Mesendoderm (in vitro differentiated cells): ENCODE results near the gene KNCN.

Experiments
- DNase-seq: peaks from one replicate; pipeline ENCODE4 v3.0.0; 2013
- H2AK5ac ChIP-seq: 2 replicates; pipeline ENCODE4 v1.6.1; 2013; ENCODE audit warnings: low read length, inconsistent platforms
- H2BK120ac ChIP-seq: 2 replicates; pipeline ENCODE4 v1.6.1; 2013; ENCODE audit warnings: low read depth, mild to moderate bottlenecking, low read length, moderate library complexity, mixed read lengths
- H2BK15ac ChIP-seq: replicated peaks from 2 replicates; pipeline ENCODE4 v1.6.1; 2013; ENCODE audit warnings: low read depth, mild to moderate bottlenecking, moderate library complexity
- H2BK5ac ChIP-seq: 2 replicates; pipeline ENCODE4 v1.6.1; 2013; ENCODE audit warnings: low read length, inconsistent platforms
- H3K18ac ChIP-seq: 2 replicates; pipeline ENCODE4 v1.6.1; 2013; ENCODE audit warnings: mild to moderate bottlenecking, low read length, mixed read lengths
- H3K23ac ChIP-seq: one replicate; pipeline ENCODE4 v1.6.1; 2013; ENCODE audit warnings: low read length
- H3K27ac ChIP-seq: 2 replicates; pipeline ENCODE4 v1.5.1; 2013; ENCODE audit warnings: low read depth, mild to moderate bottlenecking, inconsistent platforms, low read length, moderate library complexity
- H3K27me3 ChIP-seq: 2 replicates; pipeline ENCODE4 v1.6.1; 2013; ENCODE audit warnings: low read length, control low read depth, mild to moderate bottlenecking, inconsistent platforms; ENCODE audit not compliant: insufficient read depth, poor library complexity
- H3K36me3 ChIP-seq: 2 replicates; pipeline ENCODE4 v1.6.1; 2013; ENCODE audit warnings: low read length, inconsistent platforms; ENCODE audit not compliant: control insufficient read depth, insufficient read depth
- H3K4ac ChIP-seq: one replicate; pipeline ENCODE4 v1.6.1; 2013; ENCODE audit warnings: low read depth, mild to moderate bottlenecking, low read length, moderate library complexity
- H3K4me1 ChIP-seq: 2 replicates; pipeline ENCODE4 v1.6.1; 2013; ENCODE audit warnings: low read depth, low read length, inconsistent platforms; ENCODE audit not compliant: control insufficient read depth
- H3K4me2 ChIP-seq: 2 replicates; pipeline ENCODE4 v1.6.1; 2013; ENCODE audit warnings: low read length
- H3K4me3 ChIP-seq: 2 replicates; pipeline ENCODE4 v1.5.1; 2013; ENCODE audit warnings: mild to moderate bottlenecking, low read length
- H3K56ac ChIP-seq: one replicate; pipeline ENCODE4 v1.6.1; 2013; ENCODE audit warnings: low read length
- H3K79me1 ChIP-seq: 2 replicates; pipeline ENCODE4 v1.6.1; 2013; ENCODE audit warnings: low read length, inconsistent platforms
- H3K79me2 ChIP-seq: 2 replicates; pipeline ENCODE4 v1.6.1; 2013; ENCODE audit warnings: mild to moderate bottlenecking, low read length; ENCODE audit not compliant: control insufficient read depth, insufficient read depth
- H3K9ac ChIP-seq: 2 replicates; pipeline ENCODE4 v1.6.1; 2013; ENCODE audit warnings: low read length, inconsistent platforms
- H4K5ac ChIP-seq: one replicate; pipeline ENCODE4 v1.6.1; 2013; ENCODE audit warnings: low read length
- H4K8ac ChIP-seq: one replicate; pipeline ENCODE4 v1.6.1; 2013; ENCODE audit warnings: low read depth, mild to moderate bottlenecking, control low read depth, low read length, moderate library complexity
- WGBS: extraction: QIAGEN DNeasy Blood & Tissue Kit; methylation state at CpG from one replicate; pipeline ENCODE4 v1.1.7; 2013; ENCODE audit warnings: low lambda C conversion rate, missing lambda C conversion rate; ENCODE audit not compliant: insufficient coverage; ENCODE audit errors: extremely low coverage; 5-methylcytosine and 5-hydroxymethylcytosine counted together

KNCN gene

GRCh38 chr1:46545784-46546183 is 5.7 kb downstream of the KNCN start:
- Histone ChIP-seq H3K36me3 (no peaks in the 10 kb centered on the region), H3K27me3 (peaks cover 31% of the 10 kb centered on the region), H2AK5ac (no peak overlapping the region), H2BK15ac (no peak overlapping the region), H2BK5ac (no peak overlapping the region), H3K56ac (no peak overlapping the region), H3K4me3 (no peak overlapping the region), H3K79me1 (no peaks in the 10 kb centered on the region), H3K27ac (no peak overlapping the region), H2BK120ac (no peak overlapping the region), H4K8ac (no peak overlapping the region), H3K23ac (no peak overlapping the region), H3K4me1 (no peaks in the 10 kb centered on the region), H3K4ac (no peak overlapping the region), H3K18ac (no peak overlapping the region), H3K79me2 (no peaks in the 10 kb centered on the region), H3K4me2 (no peak overlapping the region), H3K9ac (no peak overlapping the region), H4K5ac (no peak overlapping the region)
- DNase-seq: no peak
- WGBS: no CpG with 5 or more reads among the region's 3 CpGs

GRCh38 chr1:46544561-46545240 is 6.7 kb downstream of the KNCN start:
- Histone ChIP-seq H3K4me3 (no peak overlapping the region), H3K79me2 (no peaks in the 10 kb centered on the region), H3K36me3 (no peaks in the 10 kb centered on the region)

GRCh38 chr1:46543761-46544560 is 7.5 kb downstream of the KNCN start:
- Histone ChIP-seq H3K27me3 (peaks cover 31% of the 10 kb centered on the region), H3K79me1 (no peaks in the 10 kb centered on the region), H3K9ac (no peak overlapping the region), H3K36me3 (no peaks in the 10 kb centered on the region), H2AK5ac (no peak overlapping the region), H2BK15ac (no peak overlapping the region), H3K4me1 (no peaks in the 10 kb centered on the region), H3K4ac (no peak overlapping the region), H3K27ac (no peak overlapping the region), H3K23ac (no peak overlapping the region), H3K79me2 (no peaks in the 10 kb centered on the region), H2BK120ac (no peak overlapping the region), H3K18ac (no peak overlapping the region), H3K4me2 (peak overlapping the region; percentile 44), H4K8ac (no peak overlapping the region), H3K56ac (peak overlapping the region; percentile 42), H3K4me3 (no peak overlapping the region), H4K5ac (no peak overlapping the region), H2BK5ac (no peak overlapping the region)
- DNase-seq: no peak
- WGBS: no CpG with 5 or more reads among the region's 58 CpGs

More at GRCh38 chr1:46544561-46545240, 6.7 kb downstream of the KNCN start:
- Histone ChIP-seq H4K5ac (no peak overlapping the region), H3K4ac (no peak overlapping the region), H2BK5ac (no peak overlapping the region), H3K27me3 (peaks cover 31% of the 10 kb centered on the region), H3K27ac (no peak overlapping the region), H3K23ac (no peak overlapping the region), H3K18ac (no peak overlapping the region), H3K56ac (no peak overlapping the region), H3K79me1 (no peaks in the 10 kb centered on the region), H3K4me1 (no peaks in the 10 kb centered on the region), H4K8ac (no peak overlapping the region), H3K4me2 (no peak overlapping the region), H2BK15ac (no peak overlapping the region), H2BK120ac (no peak overlapping the region), H2AK5ac (no peak overlapping the region), H3K9ac (no peak overlapping the region)
- no peak for DNase-seq
- no CpG with 5 or more reads among the region's 5 CpGs for WGBS

- no peak overlapping the region for H3K9ac ChIP-seq
- no peak overlapping the region for H3K18ac ChIP-seq
- no peak overlapping the region for H3K4ac ChIP-seq
- H2BK15ac ChIP-seq: no peak overlapping the region
- no peak overlapping the region for H2BK5ac ChIP-seq
- H3K4me2 ChIP-seq: no peak overlapping the region
- no peak overlapping the region for H3K23ac ChIP-seq
- no peak for DNase-seq
- H3K79me1 ChIP-seq: no peaks in the 10 kb centered on the region
- no peak overlapping the region for H2AK5ac ChIP-seq
- no CpG with 5 or more reads among the region's 7 CpGs for WGBS
- no peak overlapping the region for H4K5ac ChIP-seq
- H4K8ac ChIP-seq: no peak overlapping the region
- H3K56ac ChIP-seq: peak overlapping the region; percentile 15
- no peak overlapping the region for H3K27ac ChIP-seq
- no peaks in the 10 kb centered on the region for H3K4me1 ChIP-seq
- H3K4me3 ChIP-seq: no peak overlapping the region
- peaks cover 31% of the 10 kb centered on the region for H3K27me3 ChIP-seq
- H3K79me2 ChIP-seq: no peaks in the 10 kb centered on the region
- H3K36me3 ChIP-seq: no peaks in the 10 kb centered on the region
- H2BK120ac ChIP-seq: no peak overlapping the region
These were observed 8.1 kb downstream of the KNCN start for GRCh38 chr1:46543382-46543760.

GRCh38 chr1:46539972-46540371 is 11.5 kb downstream of the KNCN start:
- Histone ChIP-seq H4K8ac (no peak overlapping the region), H4K5ac (no peak overlapping the region), H3K4ac (no peak overlapping the region), H3K79me1 (no peaks in the 10 kb centered on the region), H3K79me2 (no peaks in the 10 kb centered on the region), H3K36me3 (no peaks in the 10 kb centered on the region), H3K4me2 (no peak overlapping the region), H3K9ac (no peak overlapping the region), H2AK5ac (no peak overlapping the region), H3K56ac (no peak overlapping the region), H2BK120ac (no peak overlapping the region), H3K18ac (no peak overlapping the region), H3K4me1 (no peaks in the 10 kb centered on the region), H2BK15ac (no peak overlapping the region), H3K27ac (no peak overlapping the region), H3K27me3 (peaks cover 35% of the 10 kb centered on the region), H3K23ac (no peak overlapping the region), H3K4me3 (no peak overlapping the region), H2BK5ac (no peak overlapping the region)
- DNase-seq: no peak
- no CpG with 5 or more reads among the region's 9 CpGs for WGBS
